Measurements from ENCODE around the gene UNCX. TPM values are rescaled to one million over a fixed set of nuclear protein-coding genes. Genes with fewer than 3 reads are reported as not detected.
"Not testable (repeated sequence)": the region's sequence is repeated elsewhere in the genome, so short reads cannot be mapped to it uniquely, and the experiment has no call there.

UNCX gene
- total RNA-seq, 4 donors from 2014 or later, result not detected

DNA sequence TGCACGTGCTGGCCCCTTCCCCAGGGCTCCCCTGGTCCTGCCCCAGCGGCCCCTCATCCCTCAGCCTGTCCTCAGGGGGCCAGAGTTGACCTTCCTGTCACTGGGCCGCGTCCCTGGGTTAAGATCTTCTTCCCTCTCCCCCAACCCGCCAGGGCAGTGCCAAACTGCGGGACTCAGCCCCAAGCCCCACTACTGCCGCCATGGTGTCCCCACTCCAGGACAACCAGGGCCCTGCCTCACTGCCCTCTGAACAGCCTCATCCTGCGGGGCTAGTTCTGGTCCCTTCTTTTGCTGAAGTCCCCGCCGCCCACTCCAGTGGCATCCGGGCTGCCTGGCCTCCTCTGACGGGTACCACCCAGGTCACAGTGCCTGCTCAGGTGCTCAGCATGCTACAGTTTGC is 37.5 kb downstream of the UNCX start:
- no peak overlapping the region for H3K4me3 ChIP-seq (ENCODE audit: low read depth, poor library complexity, severe bottlenecking)
- no peak for DNase-seq (ENCODE audit: low spot score in 2 of 2)
- intact Hi-C loops (cut with DNase I; ENCODE audit: low total_unique reads), result no loop called here
- TF ChIP-seq, protein P1, sequence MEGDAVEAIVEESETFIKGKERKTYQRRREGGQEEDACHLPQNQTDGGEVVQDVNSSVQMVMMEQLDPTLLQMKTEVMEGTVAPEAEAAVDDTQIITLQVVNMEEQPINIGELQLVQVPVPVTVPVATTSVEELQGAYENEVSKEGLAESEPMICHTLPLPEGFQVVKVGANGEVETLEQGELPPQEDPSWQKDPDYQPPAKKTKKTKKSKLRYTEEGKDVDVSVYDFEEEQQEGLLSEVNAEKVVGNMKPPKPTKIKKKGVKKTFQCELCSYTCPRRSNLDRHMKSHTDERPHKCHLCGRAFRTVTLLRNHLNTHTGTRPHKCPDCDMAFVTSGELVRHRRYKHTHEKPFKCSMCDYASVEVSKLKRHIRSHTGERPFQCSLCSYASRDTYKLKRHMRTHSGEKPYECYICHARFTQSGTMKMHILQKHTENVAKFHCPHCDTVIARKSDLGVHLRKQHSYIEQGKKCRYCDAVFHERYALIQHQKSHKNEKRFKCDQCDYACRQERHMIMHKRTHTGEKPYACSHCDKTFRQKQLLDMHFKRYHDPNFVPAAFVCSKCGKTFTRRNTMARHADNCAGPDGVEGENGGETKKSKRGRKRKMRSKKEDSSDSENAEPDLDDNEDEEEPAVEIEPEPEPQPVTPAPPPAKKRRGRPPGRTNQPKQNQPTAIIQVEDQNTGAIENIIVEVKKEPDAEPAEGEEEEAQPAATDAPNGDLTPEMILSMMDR (IDR thresholded peaks at IDR 0.05), result no peak
- TF ChIP-seq POLR2A (IDR thresholded peaks at IDR 0.05), result no peak
- 75 to 79% methylated on average over 11 to 12 of the region's 12 CpGs for whole genome bisulfite sequencing, 2 donors

- no peak for DNase-seq (ENCODE audit: low spot score in 2 of 2)
- intact Hi-C loops (cut with DNase I; ENCODE audit: low total_unique reads), result no loop called here
- WGBS, 2 donors, result 92 to 94% methylated on average over 14 of the region's 14 CpGs
- TF ChIP-seq, protein P1 (IDR thresholded peaks at IDR 0.05), result no peak
- TF ChIP-seq POLR2A (IDR thresholded peaks at IDR 0.05), result no peak
- H3K4me3 ChIP-seq (ENCODE audit: low read depth, poor library complexity, severe bottlenecking), result no peak overlapping the region
These were observed 38.4 kb downstream of the UNCX start for GRCh38 chr7:1271046-1271445.

DNA sequence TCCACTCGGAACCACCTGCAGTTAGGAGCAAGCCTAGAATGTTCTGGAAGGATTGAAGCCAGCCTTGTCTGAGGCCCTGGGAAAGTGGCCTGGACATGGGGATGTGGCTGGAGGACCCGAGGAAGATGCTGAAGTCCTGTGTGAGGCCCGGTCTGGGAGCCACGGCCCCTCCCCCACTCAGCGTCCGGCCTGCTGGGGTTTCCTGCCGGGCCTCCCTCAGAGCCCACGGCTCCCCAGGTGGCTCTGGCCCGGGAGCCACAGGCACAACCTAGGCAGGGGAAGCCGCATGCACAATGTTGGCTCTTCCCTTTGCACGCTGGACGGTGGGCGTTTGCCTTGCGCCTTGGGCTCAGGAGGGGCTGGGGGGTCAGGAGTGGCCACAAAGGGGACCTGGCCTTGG is 39.0 kb downstream of the UNCX start:
- intact Hi-C loops (cut with DNase I; ENCODE audit: low total_unique reads), result no loop called here
- H3K4me3 ChIP-seq (ENCODE audit: low read depth, poor library complexity, severe bottlenecking), result no peak overlapping the region
- no peak for DNase-seq (ENCODE audit: low spot score in 2 of 2)
- 62 to 81% methylated on average over 14 of the region's 14 CpGs for WGBS, 2 donors
- TF ChIP-seq, protein P1 (IDR thresholded peaks at IDR 0.05), result no peak
- no peak for TF ChIP-seq POLR2A (IDR thresholded peaks at IDR 0.05)

DNA sequence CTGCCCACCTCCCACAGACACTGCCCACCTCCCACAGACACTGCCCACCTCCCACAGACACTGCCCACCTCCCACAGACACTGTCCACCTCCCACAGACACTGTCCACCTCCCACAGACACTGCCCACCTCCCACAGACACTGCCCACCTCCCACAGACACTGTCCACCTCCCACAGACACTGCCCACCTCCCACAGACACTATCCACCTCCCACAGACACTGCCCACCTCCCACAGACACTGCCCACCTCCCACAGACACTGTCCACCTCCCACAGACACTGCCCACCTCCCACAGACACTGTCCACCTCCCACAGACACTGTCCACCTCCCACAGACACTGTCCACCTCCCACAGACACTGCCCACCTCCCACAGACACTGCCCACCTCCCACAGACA is 39.5 kb downstream of the UNCX start:
- DNase-seq (ENCODE audit: low spot score in 2 of 2); H3K4me3 ChIP-seq (ENCODE audit: low read depth, poor library complexity, severe bottlenecking); intact Hi-C loops (cut with DNase I; ENCODE audit: low total_unique reads): not testable (repeated sequence)

DNA sequence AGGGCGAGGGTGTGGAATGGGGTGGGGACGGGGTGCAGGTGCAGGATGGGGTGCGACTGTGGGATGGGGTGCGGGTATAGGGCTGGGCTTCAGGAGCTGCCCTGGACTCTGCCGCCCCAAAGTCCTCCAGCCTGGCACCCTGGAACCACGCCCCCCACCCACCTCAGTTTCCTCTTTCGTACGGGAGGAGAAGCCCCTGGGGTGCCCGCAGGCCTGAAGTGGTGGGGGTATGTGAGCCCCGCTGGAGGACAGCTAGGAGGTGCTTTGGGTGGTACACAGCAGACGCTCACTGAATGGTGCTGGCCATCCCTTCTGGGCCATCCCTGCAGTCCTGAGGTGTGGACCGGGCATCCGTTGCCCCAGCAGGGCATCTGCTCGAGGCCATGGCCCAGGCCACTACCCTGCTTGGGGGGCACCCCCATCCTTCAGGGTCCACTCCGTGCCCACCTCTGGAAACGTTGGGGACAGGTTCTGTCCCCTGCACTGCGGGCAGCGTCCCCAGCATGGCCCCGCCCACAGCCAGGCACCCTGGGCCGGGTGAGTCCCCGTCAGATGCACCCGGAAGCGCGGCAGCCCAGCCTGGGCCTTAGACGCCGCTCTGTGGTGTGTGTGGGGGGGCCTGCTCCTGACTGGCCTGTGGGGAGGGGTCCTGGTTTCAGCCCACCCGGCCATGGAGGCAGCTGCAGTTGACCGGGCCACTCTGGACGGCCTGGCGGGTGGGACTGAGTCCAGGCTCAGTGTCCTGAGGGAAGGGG is 41.6 kb downstream of the UNCX start:
- intact Hi-C loops (cut with DNase I; ENCODE audit: low total_unique reads), result no loop called here
- H3K4me3 ChIP-seq (ENCODE audit: low read depth, poor library complexity, severe bottlenecking), result no peak overlapping the region
- DNase-seq (ENCODE audit: low spot score in 2 of 2), result no peak
- TF ChIP-seq, protein P1 (IDR thresholded peaks at IDR 0.05), result no peak
- no peak for TF ChIP-seq POLR2A (IDR thresholded peaks at IDR 0.05)
- WGBS, 2 donors, result 80 to 89% methylated on average over 19 to 21 of the region's 30 CpGs

GRCh38 chr7:1274876-1275375 is 42.3 kb downstream of the UNCX start:
- DNase-seq (ENCODE audit: low spot score in 2 of 2), result no peak
- TF ChIP-seq POLR2A (IDR thresholded peaks at IDR 0.05), result no peak
- TF ChIP-seq, protein P1 (IDR thresholded peaks at IDR 0.05), result no peak
- H3K4me3 ChIP-seq (ENCODE audit: low read depth, poor library complexity, severe bottlenecking), result no peak overlapping the region
- 70 to 74% methylated on average over 10 to 13 of the region's 18 CpGs for WGBS, 2 donors
- intact Hi-C loops (cut with DNase I; ENCODE audit: low total_unique reads), result no loop called here

Data from lower leg skin (tissue), 4 donors.